Upper lobe of left lung (tissue), 6 donors: Measurements from ENCODE around the gene IL6. TPM values are rescaled to one million over a fixed set of nuclear protein-coding genes. Genes with fewer than 3 reads are reported as not detected.
A peak's percentile ranks its signal among the peaks of the same experiment; 100 is the strongest.

ENCODE experiments used
- ATAC-seq, 2 donors: fragments of 200-7000 bp; cut with Tn5 transposase; one replicate each; pipeline ENCODE4 v1.9.1; 2022; ENCODE audit warnings: mild to moderate bottlenecking in 2 of 2, moderate library complexity in 2 of 2; ENCODE audit not compliant: low FRiP score in 2 of 2
- DNase-seq, 2 donors: peaks; one replicate each; pipeline ENCODE4 v3.0.0-alpha.2; 2019 to 2020
- H3K27ac ChIP-seq, 4 donors: fragments of 200-600 bp; sonication (generic); one replicate each; pipeline ENCODE4 v1.5.1; 2016 to 2019
- H3K27me3 ChIP-seq, 4 donors: fragments of 200-600 bp; sonication (generic); one replicate each; pipeline ENCODE4 v1.5.1; 2017 to 2019
- H3K36me3 ChIP-seq, 4 donors: fragments of 200-600 bp; sonication (generic); one replicate each; pipeline ENCODE4 v1.5.1; 2016 to 2019
- H3K4me1 ChIP-seq, 4 donors: fragments of 200-600 bp; sonication (generic); one replicate each; pipeline ENCODE4 v1.5.1; 2018 to 2019
- H3K4me3 ChIP-seq, 4 donors: fragments of 200-600 bp; sonication (generic); one replicate each; pipeline ENCODE4 v1.5.1; 2017 to 2019; ENCODE audit warnings: mild to moderate bottlenecking in 2 of 4, moderate library complexity in 1 of 4
- H3K9me3 ChIP-seq, 4 donors: fragments of 200-600 bp; sonication (generic); one replicate each; pipeline ENCODE4 v1.5.1; 2018 to 2019
- CTCF ChIP-seq, 6 experiments: fragments of 450-650 bp in 4 of 6; fragments of 200-600 bp in 2 of 6; sonication (generic) in 2 of 6; IDR thresholded peaks; one replicate each; pipeline ENCODE4 v1.5.1; 2016 to 2019; ENCODE audit warnings: antibody characterized with exemption in 6 of 6
- EP300 ChIP-seq, 4 donors: sonication (generic); formaldehyde crosslinking; IDR thresholded peaks; one replicate each; pipeline ENCODE4 v1.5.1; 2017; ENCODE audit warnings: antibody characterized with exemption in 4 of 4, control low read depth in 2 of 4
- POLR2A ChIP-seq, 4 donors: fragments of 450-650 bp; IDR thresholded peaks; one replicate each; pipeline ENCODE4 v1.5.1; 2016 to 2017; ENCODE audit warnings: antibody characterized with exemption in 4 of 4, mild to moderate bottlenecking in 2 of 4
- POLR2AphosphoS5 ChIP-seq, 2 donors: sonication (generic); formaldehyde crosslinking; IDR thresholded peaks; one replicate each; pipeline ENCODE4 v1.5.1; 2017; ENCODE audit warnings: antibody characterized with exemption in 2 of 2
- WGBS, 2 donors: methylation state at CpG; one replicate each; pipeline ENCODE4 v1.1.5; 2017 to 2018; 5-methylcytosine and 5-hydroxymethylcytosine counted together
- total RNA-seq, 6 donors: library from RNA; depleted of rRNA in 4 of 6; stranded (reverse); fragments of >200 nt in 4 of 6; gene quantifications; one replicate each; pipeline versions ENCODE4 v1.1.0 to v1.2.1, GENCODE V29; 2016 to 2021
- donor health status: DM: no; HTN: no; CAD: no; lungs with moderate emphysema.
- donor health status: DM: no; HTN: yes; CAD: no; lungs with severe emphysema.

Gene IL6
- total RNA-seq, 6 donors from 2014 or later: 1.6 to 16.6 (median 6.8) TPM

DNA sequence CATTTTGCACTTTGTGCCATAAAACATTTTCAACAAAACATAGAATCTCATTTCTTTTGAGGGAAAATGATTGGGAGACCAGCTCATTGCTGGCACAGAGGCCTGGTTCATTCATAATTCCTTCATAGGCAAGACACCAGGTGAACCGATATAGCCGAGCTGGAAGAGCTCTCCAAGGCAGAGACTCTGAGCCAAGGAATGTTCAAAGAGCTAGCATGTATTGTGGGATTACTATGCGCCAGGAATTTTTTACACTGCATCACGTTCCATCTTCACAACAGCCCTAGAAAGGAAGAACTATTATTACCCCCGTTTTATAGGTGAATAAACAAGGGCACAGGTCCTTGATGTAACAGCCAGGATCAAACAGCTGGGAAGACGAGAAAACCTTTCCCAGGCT is 2.1 kb upstream of the IL6 start:
- Histone ChIP-seq H3K27ac (no peak overlapping the region), H3K4me1 (peaks cover 42 to 63% (median 51%) of the 10 kb centered on the region in 4 donors), H3K36me3 (peaks cover 0 to 4% (median 0%) of the 10 kb centered on the region in 4 donors), H3K9me3 (no peaks in the 10 kb centered on the region), H3K4me3 (no peak overlapping the region), H3K27me3 (no peaks in the 10 kb centered on the region)
- DNase-seq (no peak), ATAC-seq (no peak)
- 75 to 80% methylated on average over 6 of the region's 6 CpGs for WGBS, 2 donors
- TF ChIP-seq EP300 (IDR thresholded peaks at IDR 0.05) (no peak), POLR2A (IDR thresholded peaks at IDR 0.05) (no peak), CTCF (IDR thresholded peaks at IDR 0.05) (no peak), POLR2AphosphoS5 (IDR thresholded peaks at IDR 0.05) (no peak)

DNA sequence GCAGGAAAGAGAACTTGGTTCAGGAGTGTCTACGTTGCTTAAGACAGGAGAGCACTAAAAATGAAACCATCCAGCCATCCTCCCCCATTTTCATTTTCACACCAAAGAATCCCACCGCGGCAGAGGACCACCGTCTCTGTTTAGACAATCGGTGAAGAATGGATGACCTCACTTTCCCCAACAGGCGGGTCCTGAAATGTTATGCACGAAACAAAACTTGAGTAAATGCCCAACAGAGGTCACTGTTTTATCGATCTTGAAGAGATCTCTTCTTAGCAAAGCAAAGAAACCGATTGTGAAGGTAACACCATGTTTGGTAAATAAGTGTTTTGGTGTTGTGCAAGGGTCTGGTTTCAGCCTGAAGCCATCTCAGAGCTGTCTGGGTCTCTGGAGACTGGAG is 1.4 kb upstream of the IL6 start:
- peak overlapping the region in 1 of 4 donors; percentile 86 for H3K27ac ChIP-seq
- peaks cover 42 to 63% (median 51%) of the 10 kb centered on the region in 4 donors for H3K4me1 ChIP-seq
- H3K4me3 ChIP-seq: no peak overlapping the region
- ATAC-seq (no peak), DNase-seq (no peak)
- no peak for TF ChIP-seq POLR2AphosphoS5 (IDR thresholded peaks at IDR 0.05)
- no peak for TF ChIP-seq CTCF (IDR thresholded peaks at IDR 0.05)
- TF ChIP-seq EP300 (IDR thresholded peaks at IDR 0.05): no peak
- no peak for TF ChIP-seq POLR2A (IDR thresholded peaks at IDR 0.05)
- H3K36me3 ChIP-seq: peaks cover 0 to 4% (median 0%) of the 10 kb centered on the region in 4 donors
- 49 to 71% methylated on average over 9 of the region's 9 CpGs for WGBS, 2 donors
- H3K27me3 ChIP-seq: no peaks in the 10 kb centered on the region
- H3K9me3 ChIP-seq: no peaks in the 10 kb centered on the region

GRCh38 chr7:22726345-22726906 is 574 bp upstream of the IL6 start:
- 9 to 35% methylated on average over 8 of the region's 8 CpGs for WGBS, 2 donors
- peak; percentile 64 to 82 for ATAC-seq

GRCh38 chr7:22727714-22728035 is 675 bp downstream of the IL6 start:
- 26 to 37% methylated on average over 2 to 3 of the region's 3 CpGs for WGBS, 2 donors
- Histone ChIP-seq H3K36me3 (peaks cover 0 to 4% (median 2%) of the 10 kb centered on the region in 4 donors), H3K27ac (peak overlapping the region; percentile 79 to 88 (median 85)), H3K27me3 (no peaks in the 10 kb centered on the region), H3K4me3 (peak overlapping the region; percentile 20 to 51 (median 40)), H3K9me3 (no peaks in the 10 kb centered on the region), H3K4me1 (peaks cover 44 to 72% (median 49%) of the 10 kb centered on the region in 4 donors)
- TF ChIP-seq POLR2AphosphoS5 (IDR thresholded peaks at IDR 0.05) (no peak), EP300 (IDR thresholded peaks at IDR 0.05) (no peak), CTCF (IDR thresholded peaks at IDR 0.05) (no peak), POLR2A (IDR thresholded peaks at IDR 0.05) (no peak)
- DNase-seq: no peak
- ATAC-seq: no peak

More at GRCh38 chr7:22726345-22726906, 574 bp upstream of the IL6 start:
- Histone ChIP-seq H3K27me3 (no peaks in the 10 kb centered on the region), H3K9me3 (no peaks in the 10 kb centered on the region), H3K4me3 (peak overlapping the region in 3 of 4 donors; percentile 35 to 51 (median 46)), H3K27ac (peak overlapping the region; percentile 79 to 88 (median 85)), H3K4me1 (peaks cover 45 to 72% (median 52%) of the 10 kb centered on the region in 4 donors), H3K36me3 (peaks cover 0 to 4% (median 2%) of the 10 kb centered on the region in 4 donors)
- peak in 1 of 2 donors; percentile 59 for DNase-seq
- TF ChIP-seq EP300 (IDR thresholded peaks at IDR 0.05): no peak
- TF ChIP-seq CTCF (IDR thresholded peaks at IDR 0.05): peak; percentile 31 to 74 (median 50)
